HUES48 (cell line): ENCODE measurements around the gene RAMP1.

ENCODE experiments used
- H3K27ac ChIP-seq: one replicate; pipeline ENCODE4 v1.7.0; 2013; ENCODE audit warnings: low read depth, low read length, inconsistent platforms
- H3K27me3 ChIP-seq: 2 replicates; pipeline ENCODE4 v1.6.1; 2013; ENCODE audit warnings: mild to moderate bottlenecking, low read length; ENCODE audit not compliant: control insufficient read depth, insufficient read depth
- H3K36me3 ChIP-seq: 2 replicates; pipeline ENCODE4 v1.6.1; 2013; ENCODE audit warnings: low read length; ENCODE audit not compliant: control insufficient read depth, insufficient read depth
- H3K4me1 ChIP-seq: 2 replicates; pipeline ENCODE4 v1.6.1; 2013; ENCODE audit warnings: mild to moderate bottlenecking, low read length; ENCODE audit not compliant: control insufficient read depth, insufficient read depth
- H3K4me3 ChIP-seq: 2 replicates; pipeline ENCODE4 v1.5.1; 2013; ENCODE audit warnings: mild to moderate bottlenecking, low read depth, low read length
- H3K9ac ChIP-seq: 2 replicates; pipeline ENCODE4 v1.6.1; 2013; ENCODE audit warnings: mild to moderate bottlenecking, low read depth, low read length, moderate library complexity
- H3K9me3 ChIP-seq: 2 replicates; pipeline ENCODE4 v1.6.1; 2013; ENCODE audit warnings: low read length; ENCODE audit not compliant: control insufficient read depth, insufficient read depth

Gene RAMP1

DNA sequence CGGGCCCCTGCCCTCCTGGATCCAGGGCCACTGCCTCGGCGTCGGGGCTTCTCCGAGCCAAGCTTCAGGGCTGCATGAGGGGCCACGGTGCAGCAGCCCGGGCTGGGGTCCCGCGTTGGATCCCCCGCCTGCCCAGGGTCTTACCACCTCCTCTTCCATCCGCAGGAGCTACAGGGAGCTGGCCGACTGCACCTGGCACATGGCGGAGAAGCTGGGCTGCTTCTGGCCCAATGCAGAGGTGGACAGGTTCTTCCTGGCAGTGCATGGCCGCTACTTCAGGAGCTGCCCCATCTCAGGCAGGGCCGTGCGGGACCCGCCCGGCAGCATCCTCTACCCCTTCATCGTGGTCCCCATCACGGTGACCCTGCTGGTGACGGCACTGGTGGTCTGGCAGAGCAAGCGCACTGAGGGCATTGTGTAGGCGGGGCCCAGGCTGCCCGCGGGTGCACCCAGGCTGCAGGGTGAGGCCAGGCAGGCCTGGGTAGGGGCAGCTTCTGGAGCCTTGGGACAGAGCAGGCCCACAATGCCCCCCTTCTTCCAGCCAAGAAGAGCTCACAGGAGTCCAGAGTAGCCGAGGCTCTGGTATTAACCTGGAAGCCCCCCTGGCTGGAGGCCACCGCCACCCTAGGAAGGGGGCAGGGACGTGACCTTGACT is 52.1 kb downstream of the RAMP1 start:
- Histone ChIP-seq H3K27me3 (no peaks in the 10 kb centered on the region), H3K9me3 (no peaks in the 10 kb centered on the region)

GRCh38 chr2:237912271-237913192 is 53.1 kb downstream of the RAMP1 start:
- Histone ChIP-seq H3K36me3 (no peaks in the 10 kb centered on the region), H3K4me3 (no peak overlapping the region), H3K9me3 (no peaks in the 10 kb centered on the region), H3K9ac (no peak overlapping the region), H3K27me3 (no peaks in the 10 kb centered on the region), H3K4me1 (no peaks in the 10 kb centered on the region), H3K27ac (no peak overlapping the region)

More for the DNA sequence above, 52.1 kb downstream of the RAMP1 start:
- H3K27ac ChIP-seq: no peak overlapping the region
- H3K9ac ChIP-seq: no peak overlapping the region
- H3K36me3 ChIP-seq: no peaks in the 10 kb centered on the region
- no peaks in the 10 kb centered on the region for H3K4me1 ChIP-seq
- no peak overlapping the region for H3K4me3 ChIP-seq

DNA sequence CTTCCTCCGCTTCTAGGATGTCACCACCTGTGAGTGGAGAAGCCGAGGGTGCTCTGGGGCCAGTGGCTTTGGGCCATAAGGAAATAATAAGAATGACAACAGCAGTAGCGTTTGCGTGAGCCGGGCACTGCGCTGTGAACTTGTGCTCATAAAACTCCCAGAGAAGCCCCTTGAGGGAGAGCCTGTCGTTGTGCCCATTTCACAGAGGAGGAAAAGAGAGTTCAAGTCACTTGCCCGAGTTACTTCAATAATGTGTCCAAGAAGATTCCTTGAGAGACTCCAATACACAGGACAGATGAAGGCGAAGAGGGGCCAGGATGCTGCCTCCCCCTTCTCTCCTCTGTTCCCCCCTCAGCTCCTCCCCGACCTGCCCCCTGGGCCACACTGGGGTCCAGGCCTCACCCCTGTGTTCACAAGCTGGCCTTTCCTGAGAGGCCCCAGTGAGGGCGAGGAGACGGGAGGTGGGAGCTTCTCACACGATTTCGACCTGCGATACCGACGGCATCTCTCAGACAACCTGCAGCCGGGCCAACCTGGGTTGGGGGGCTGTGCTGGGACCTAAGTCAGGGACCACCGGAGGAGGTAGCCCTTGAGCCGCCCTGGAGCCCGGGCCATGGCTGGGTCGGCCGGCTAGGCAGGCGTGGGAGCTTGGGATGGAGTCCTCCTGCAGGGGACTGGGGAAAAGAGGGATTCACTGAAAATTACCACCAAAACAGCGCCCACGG is 53.9 kb downstream of the RAMP1 start:
- no peaks in the 10 kb centered on the region for H3K4me1 ChIP-seq
- no peak overlapping the region for H3K27ac ChIP-seq
- H3K27me3 ChIP-seq: no peaks in the 10 kb centered on the region
- no peaks in the 10 kb centered on the region for H3K36me3 ChIP-seq
- no peak overlapping the region for H3K4me3 ChIP-seq
- no peaks in the 10 kb centered on the region for H3K9me3 ChIP-seq
- H3K9ac ChIP-seq: no peak overlapping the region

GRCh38 chr2:237915576-237915975 is 56.2 kb downstream of the RAMP1 start:
- Histone ChIP-seq H3K9ac (no peak overlapping the region), H3K27me3 (no peaks in the 10 kb centered on the region), H3K4me3 (no peak overlapping the region), H3K27ac (no peak overlapping the region), H3K9me3 (no peaks in the 10 kb centered on the region), H3K4me1 (no peaks in the 10 kb centered on the region), H3K36me3 (no peaks in the 10 kb centered on the region)

DNA sequence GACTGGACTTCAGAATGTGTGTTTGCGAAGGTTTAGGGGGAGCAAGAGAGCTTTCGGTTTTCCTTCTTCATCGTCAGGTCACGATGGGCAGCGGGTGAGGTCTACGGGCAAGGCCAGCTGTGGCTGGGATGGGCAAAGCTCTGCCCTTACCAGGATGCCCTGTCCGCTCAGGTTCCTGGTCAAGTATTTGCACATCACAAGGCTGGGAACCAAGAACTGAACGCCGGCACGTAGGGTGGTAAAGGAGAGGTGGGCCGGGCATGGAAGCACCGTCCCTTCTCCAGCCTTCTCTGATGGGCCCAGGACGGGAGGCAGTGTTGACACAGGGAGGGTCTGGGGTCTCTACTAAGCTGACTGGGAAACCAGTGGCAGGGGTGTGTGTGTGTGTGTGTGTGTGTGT is 56.9 kb downstream of the RAMP1 start:
- no peak overlapping the region for H3K4me3 ChIP-seq

GRCh38 chr2:237917696-237918374 is 58.4 kb downstream of the RAMP1 start:
- no peak overlapping the region for H3K9ac ChIP-seq
- no peaks in the 10 kb centered on the region for H3K27me3 ChIP-seq
- H3K36me3 ChIP-seq: no peaks in the 10 kb centered on the region
- no peak overlapping the region for H3K4me3 ChIP-seq
- H3K27ac ChIP-seq: no peak overlapping the region
- no peaks in the 10 kb centered on the region for H3K9me3 ChIP-seq
- peaks cover 1% of the 10 kb centered on the region; the same call in 1 of the 2 replicates for H3K4me1 ChIP-seq

More for the DNA sequence above, 56.9 kb downstream of the RAMP1 start:
- Histone ChIP-seq H3K9me3 (no peaks in the 10 kb centered on the region), H3K27ac (no peak overlapping the region), H3K4me1 (no peaks in the 10 kb centered on the region), H3K9ac (no peak overlapping the region), H3K27me3 (no peaks in the 10 kb centered on the region), H3K36me3 (no peaks in the 10 kb centered on the region)

DNA sequence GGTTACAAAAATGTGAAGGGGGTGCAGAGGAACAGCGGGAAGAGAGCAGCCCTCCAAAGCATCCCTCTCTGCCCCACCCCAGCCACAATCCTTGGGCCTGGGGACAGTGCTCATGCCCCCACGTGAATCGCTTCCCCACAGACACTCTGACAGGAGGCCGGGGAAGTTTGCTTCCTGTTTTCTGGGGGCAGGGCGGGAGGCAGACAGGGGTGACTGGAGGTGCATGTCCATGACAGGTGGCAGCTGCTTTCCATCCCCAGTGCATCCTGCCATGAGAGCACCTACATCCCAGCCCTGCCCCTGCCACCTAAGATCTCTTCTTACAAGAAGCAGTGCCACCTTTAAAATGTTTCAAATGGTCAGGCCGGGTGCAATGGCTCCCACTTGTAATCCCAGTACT is 60.2 kb downstream of the RAMP1 start:
- Histone ChIP-seq H3K9ac (no peak overlapping the region), H3K27me3 (no peaks in the 10 kb centered on the region), H3K36me3 (no peaks in the 10 kb centered on the region), H3K4me1 (peaks cover 5% of the 10 kb centered on the region; the same call in 1 of the 2 replicates), H3K4me3 (no peak overlapping the region), H3K27ac (no peak overlapping the region), H3K9me3 (no peaks in the 10 kb centered on the region)

DNA sequence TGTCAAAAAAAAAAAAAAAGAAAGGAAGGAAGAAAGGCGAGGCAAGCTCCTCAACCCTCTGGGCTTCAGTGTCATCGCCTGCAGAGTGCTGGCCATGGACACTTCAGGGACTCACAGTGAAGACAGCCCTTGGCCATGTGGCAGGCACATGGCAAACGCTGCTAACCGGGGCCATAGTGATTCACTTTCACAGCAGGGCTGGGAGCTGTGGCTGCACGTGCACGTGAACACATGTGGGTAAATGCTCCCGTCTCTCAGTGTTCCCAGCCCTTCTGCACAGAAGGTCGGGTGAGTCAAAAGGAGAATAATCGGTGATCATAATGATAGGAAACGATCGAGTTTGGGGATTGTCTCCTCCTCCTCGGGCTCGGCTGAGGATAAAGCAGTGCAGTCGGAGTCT is 61.2 kb downstream of the RAMP1 start:
- H3K27ac ChIP-seq: no peak overlapping the region
- H3K9ac ChIP-seq: no peak overlapping the region
- H3K27me3 ChIP-seq: no peaks in the 10 kb centered on the region

DNA sequence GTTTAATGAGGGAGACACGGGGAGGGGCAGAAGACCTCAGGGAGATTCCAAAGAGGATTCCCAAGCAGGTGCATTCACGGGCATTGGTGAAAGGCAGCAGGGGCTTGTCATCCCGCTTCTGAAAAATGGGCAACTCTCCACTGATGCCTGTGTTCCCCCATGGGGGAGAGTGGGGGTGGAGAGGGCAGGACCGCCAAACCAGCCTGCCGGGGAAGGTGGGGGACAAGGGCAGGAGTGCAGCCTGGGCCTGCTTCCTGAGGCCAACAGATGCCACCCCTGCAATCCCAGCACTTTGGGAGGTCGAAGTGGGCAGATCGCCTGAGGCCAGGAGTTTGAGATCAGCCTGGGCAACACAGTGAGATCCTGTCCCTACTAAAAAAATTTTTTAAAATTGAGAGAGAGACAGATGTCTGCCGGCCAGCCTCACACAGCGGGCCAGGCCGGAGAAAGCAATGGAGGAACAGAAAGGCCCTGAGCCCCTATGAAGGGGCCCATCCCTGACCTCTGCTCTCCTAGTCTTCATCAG is 62.6 kb downstream of the RAMP1 start:
- H3K36me3 ChIP-seq: no peaks in the 10 kb centered on the region
- H3K4me1 ChIP-seq: peaks cover 5% of the 10 kb centered on the region; the same call in 1 of the 2 replicates
- no peaks in the 10 kb centered on the region for H3K9me3 ChIP-seq
- H3K9ac ChIP-seq: no peak overlapping the region
- no peaks in the 10 kb centered on the region for H3K27me3 ChIP-seq
- no peak overlapping the region for H3K27ac ChIP-seq
- H3K4me3 ChIP-seq: no peak overlapping the region

More for the DNA sequence above, 61.2 kb downstream of the RAMP1 start:
- H3K9me3 ChIP-seq: no peaks in the 10 kb centered on the region
- H3K4me1 ChIP-seq: peaks cover 5% of the 10 kb centered on the region; the same call in 1 of the 2 replicates
- H3K4me3 ChIP-seq: no peak overlapping the region
- no peaks in the 10 kb centered on the region for H3K36me3 ChIP-seq

- no peak overlapping the region for H3K27ac ChIP-seq
- H3K4me1 ChIP-seq: peaks cover 5% of the 10 kb centered on the region; the same call in 1 of the 2 replicates
- H3K9ac ChIP-seq: no peak overlapping the region
- H3K4me3 ChIP-seq: no peak overlapping the region
- no peaks in the 10 kb centered on the region for H3K36me3 ChIP-seq
- H3K9me3 ChIP-seq: no peaks in the 10 kb centered on the region
- no peaks in the 10 kb centered on the region for H3K27me3 ChIP-seq
Observed at GRCh38 chr2:237922641-237923361, 63.4 kb downstream of the RAMP1 start.
